DLD1 (cell line): Measurements from ENCODE around the gene RNF38.
"Not testable (repeated sequence)": the region's sequence is repeated elsewhere in the genome, so short reads cannot be mapped to it uniquely, and the experiment has no call there.

Experiments
- in situ Hi-C: cut with HindIII; loops from 2 replicates; pipeline ENCODE4 v1.10.0; 2017; ENCODE audit warnings: low sequenced_read_pairs

Gene RNF38

GRCh38 chr9:36399980-36400331 lies at the start of gene RNF38:
RNF38 (minus strand) TSS chr9:36400269; CDS start chr9:36400108, 161 bp downstream.
- in situ Hi-C loops: no loop called here

DNA sequence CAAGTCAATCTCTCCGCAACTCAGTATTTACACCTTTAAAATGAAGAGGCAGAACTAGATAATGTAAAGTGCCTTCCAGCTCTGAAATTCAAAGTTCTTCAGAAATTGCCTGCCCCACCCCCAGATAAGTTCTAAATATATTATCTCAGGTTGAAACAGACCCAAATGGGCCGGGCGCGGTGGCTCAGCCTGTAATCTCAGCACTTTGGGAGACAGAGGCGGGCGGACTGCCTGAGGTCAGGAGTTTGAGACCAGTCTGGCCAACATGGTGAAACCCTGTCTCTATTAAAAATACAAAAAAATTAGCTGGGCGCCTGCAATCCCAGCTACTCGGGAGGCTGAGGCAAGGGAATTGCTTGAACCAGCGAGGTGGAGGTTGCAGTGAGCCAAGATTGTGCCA lies 48.5 kb upstream of the RNF38 start:
- in situ Hi-C loops: not testable (repeated sequence)

DNA sequence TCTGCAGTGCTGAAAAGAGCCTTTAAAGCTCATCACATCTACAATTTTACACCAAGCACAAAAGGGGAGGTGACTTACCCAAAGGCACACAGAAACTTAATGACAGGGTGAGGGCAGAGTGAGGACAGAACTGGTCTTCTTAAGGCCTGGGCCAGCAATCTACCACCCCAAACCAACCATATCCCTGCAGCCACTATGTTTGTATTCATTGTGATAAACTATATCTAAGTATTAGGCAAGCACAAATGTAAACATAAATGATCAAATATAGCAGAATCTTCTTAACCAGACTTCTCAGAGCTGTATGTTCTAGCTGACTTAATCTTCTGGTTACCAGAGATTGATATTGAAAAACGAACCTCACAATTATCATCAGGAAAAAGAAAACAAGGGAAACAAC lies 47.9 kb upstream of the RNF38 start:
- in situ Hi-C loops: no loop called here

GRCh38 chr9:36446678-36447077 lies 46.6 kb upstream of the RNF38 start:
- in situ Hi-C loops: not testable (repeated sequence)

DNA sequence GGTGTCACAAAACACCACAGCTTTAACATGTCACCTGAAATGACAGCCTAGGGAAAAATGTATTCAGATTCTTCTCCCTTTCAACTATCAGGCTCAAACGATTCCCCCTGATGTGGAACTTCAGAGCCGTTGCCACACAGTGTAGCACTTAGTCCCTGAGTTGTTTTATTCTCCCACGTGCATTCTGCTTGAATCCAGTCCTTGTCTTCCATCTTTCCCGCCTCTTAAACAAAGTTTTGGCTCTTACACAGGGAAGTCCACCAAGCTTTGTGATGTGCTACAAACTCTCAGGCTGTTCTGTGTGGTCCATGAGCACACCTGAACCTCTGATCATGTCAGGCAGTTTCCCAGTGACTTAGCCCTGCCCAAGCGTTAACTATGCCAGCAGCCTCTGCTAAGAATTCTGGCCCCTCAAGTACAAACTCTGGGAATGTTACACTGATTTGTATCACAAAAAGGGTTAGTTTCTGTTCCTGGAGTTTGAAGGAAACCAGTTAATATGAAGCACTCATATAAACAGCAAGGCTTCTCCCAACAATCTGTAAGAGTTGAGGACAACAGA lies 45.8 kb upstream of the RNF38 start:
- in situ Hi-C loops: no loop called here

GRCh38 chr9:36444203-36444602 lies 44.1 kb upstream of the RNF38 start:
- in situ Hi-C loops: no loop called here

- in situ Hi-C loops: no loop called here
Measured at GRCh38 chr9:36443581-36443980, 43.5 kb upstream of the RNF38 start.

DNA sequence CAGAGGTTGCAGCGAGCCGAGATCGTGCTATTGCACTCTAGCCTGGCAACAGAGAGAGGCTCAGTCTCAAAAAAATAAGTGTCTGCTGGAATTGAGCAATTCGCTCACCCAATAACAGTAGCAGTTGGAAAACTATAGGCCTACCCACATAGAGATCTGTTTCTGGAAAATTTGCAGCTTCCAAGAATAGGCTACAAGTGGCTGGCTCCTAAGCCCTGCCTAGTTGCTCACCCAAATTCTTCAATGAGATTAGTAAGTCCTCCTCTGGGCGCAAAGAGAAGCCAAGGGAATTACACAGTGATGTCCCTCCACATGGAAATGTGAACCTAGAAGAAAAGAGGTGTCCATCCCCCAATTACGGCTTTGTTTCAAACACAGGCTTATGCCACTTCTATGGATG lies 42.6 kb upstream of the RNF38 start:
- in situ Hi-C loops: no loop called here

GRCh38 chr9:36441966-36442365 lies 41.9 kb upstream of the RNF38 start:
- in situ Hi-C loops: no loop called here

GRCh38 chr9:36438536-36439236 lies 38.6 kb upstream of the RNF38 start:
- in situ Hi-C loops: no loop called here

DNA sequence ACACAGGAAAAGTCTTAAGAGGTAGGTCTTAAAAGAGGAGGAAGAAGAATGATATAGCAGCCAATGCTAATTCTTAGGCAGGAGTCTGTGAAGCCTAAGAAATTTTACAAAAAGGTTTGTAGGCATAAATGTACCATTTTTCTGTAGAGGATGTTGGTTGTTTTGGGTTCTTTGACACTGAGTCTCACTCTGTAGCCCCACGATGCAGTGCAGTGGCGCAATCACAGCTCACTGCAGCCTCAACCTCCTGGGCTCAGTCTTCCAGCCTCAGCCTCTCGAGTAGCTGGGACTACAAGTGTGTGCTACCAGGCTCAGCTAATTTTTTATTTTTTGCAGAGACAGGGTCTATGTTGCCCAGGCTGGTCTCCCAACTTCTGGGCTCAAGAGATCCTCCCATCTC lies 37.7 kb upstream of the RNF38 start:
- in situ Hi-C loops: no loop called here

DNA sequence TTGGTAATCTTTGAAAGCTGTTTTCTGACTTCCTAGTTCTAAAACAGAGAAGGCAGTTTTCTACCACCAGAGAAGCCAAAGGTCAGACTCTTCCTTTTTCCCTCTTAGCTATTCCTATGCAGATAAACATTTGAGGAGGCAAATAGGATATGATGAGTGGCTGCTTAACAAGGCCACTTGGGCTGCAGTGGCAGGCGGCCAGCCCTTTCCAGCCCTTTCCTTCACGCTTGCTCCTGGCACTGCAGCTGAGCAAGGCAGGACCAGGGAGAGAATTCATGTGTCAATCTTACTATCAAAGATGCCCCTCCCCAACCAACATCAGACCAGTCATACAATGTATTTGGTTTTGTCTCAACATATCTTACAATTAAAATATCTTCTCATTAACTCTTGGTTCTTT lies 36.8 kb upstream of the RNF38 start:
- in situ Hi-C loops: no loop called here

- in situ Hi-C loops: no loop called here
Measured at GRCh38 chr9:36433386-36433785, 33.3 kb upstream of the RNF38 start.

DNA sequence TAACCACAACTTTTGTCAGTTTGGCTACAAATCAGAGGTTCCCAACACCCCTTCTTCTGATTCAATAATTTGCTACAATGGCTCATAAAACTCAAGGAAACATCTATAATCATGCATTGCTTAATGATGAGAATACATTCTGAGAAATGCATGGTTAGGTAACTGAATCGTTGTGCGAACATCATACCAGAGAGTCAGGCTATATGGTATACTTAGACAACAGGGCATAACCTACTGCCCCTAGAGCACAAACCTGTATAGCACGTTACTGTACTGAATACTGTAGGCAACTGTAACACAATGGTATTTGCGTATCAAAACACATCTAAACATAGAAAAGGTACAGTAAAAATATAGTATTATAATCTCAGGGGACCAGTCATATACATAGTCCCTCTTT lies 31.0 kb upstream of the RNF38 start:
- in situ Hi-C loops: no loop called here

GRCh38 chr9:36426945-36427344 lies 26.9 kb upstream of the RNF38 start:
- in situ Hi-C loops: no loop called here

DNA sequence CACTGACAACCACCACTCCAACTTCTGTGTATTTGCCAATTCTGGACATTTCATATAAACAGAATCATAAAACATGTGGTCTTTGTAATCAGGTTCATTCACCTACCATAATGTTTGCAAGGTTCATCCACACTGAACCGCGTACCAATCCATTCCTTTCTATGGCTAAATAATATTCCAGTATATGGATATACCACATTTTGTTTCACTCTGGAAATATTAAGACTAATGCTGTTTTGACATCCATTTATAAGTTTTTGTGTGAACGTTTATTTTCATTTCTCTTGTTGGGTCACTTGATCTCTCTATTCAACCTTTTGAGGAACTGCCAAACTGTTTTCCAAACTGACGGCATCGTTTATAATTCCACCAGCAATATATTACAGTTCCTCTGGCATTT lies 26.3 kb upstream of the RNF38 start:
- in situ Hi-C loops: no loop called here

DNA sequence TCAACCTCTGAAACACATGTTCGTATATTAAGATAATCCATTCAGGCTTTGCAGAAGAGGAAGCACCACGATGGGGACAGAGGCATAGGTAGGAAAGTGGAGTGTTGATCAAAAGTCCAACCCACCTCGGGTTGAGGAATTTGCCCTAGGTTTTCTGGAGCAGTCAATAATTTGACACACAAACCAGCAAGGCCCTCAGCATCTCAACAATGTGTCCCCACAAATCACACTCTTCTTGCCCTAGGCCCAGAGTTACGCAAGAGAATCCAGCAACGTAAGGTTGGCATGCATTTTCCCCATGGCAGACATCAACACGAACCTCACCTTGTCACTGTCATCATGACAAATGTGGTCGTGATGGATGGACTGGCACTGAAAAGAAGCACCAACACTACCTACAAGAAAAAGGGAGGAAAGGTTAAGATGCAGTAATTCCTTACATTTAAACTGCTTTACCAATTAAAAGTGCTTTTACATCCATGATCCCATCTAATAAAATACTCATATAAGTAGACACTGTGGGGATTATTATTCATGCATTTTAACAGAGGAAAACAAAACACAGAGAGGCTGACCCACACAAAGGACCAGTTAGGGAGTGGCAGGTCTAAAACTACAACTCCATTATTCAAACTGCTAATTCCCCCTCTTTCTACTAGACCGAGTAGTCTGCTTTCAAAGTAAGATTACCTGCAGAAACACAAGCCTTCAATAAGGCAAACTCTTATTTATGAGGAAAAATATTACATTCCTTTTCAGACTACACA lies 24.4 kb upstream of the RNF38 start:
- in situ Hi-C loops: no loop called here

- in situ Hi-C loops: no loop called here
Measured at GRCh38 chr9:36423206-36423605, 23.1 kb upstream of the RNF38 start.

DNA sequence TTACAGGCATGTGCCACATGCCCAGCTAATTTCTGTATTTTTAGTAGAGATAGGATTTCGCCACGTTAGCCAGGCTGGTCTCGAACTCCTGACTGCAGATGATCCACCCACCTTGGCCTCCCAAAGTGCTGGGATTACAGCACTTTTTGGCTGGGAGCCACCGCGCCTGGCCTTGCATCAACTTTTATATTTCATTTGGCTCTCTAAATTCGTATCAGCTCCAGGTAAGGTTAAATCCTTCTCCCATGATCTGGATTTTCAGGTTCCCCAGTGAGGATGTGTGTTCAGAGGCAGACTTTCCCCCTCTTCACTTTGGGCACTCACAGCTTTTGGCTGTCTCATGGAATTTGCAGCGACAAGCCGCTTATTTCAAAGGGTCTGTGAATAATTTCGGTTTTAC lies 16.8 kb upstream of the RNF38 start:
- in situ Hi-C loops: no loop called here

DNA sequence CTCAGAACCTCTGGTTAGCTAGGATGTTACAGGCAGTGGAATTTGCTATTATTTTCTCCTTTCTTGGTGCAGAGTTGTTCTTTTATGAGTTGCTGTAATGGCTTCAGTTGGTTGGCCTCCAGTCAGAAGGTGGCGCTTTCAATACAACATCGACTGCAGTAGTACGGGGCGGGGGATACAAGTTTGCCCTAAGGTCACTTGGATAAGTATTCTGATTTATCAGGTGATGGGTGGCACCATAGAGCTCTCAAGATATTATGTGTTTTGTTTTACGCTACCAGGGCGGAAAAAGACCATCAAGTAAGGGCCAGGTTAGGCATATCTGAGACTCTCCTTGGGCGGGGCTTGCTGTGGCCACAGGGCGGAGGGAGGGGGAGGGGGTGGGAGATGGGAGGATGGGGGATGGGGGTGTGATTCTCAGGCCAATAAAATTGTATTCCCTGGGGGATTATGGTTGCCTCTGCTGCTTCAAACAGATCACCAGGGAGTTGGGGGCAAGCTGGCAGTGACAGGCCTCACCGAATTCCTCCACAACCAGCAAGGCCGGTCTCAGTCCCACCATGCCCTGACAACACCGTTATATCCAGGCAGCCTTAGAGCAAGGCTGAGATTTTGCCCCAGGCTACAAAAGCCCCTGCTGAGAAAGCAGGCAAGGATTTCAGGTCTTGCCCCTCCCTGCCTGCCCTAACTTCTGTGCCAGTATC lies 15.9 kb upstream of the RNF38 start:
- in situ Hi-C loops: no loop called here

GRCh38 chr9:36411410-36411809 lies 11.3 kb upstream of the RNF38 start:
- in situ Hi-C loops: not testable (repeated sequence)

GRCh38 chr9:36409076-36409475 lies 9.0 kb upstream of the RNF38 start:
- in situ Hi-C loops: not testable (repeated sequence)
